HepG2 (cell line): ENCODE data around the gene CLCA1. TPM values are rescaled to one million over a fixed set of nuclear protein-coding genes. Genes with fewer than 3 reads are reported as not detected.

Experiments
- ATAC-seq: fragments of 200-7000 bp; cut with Tn5 transposase; 3 replicates; pipeline ENCODE4 v1.9.1; 2020; ENCODE audit warnings: mild to moderate bottlenecking, moderate library complexity
- BruUV-seq: library from RNA; stranded (reverse); fragments of 400-500 nt; replicated peaks from 2 replicates; lab custom pipeline; 2021; lab: Mats Ljungman, UMichigan
- CTCF ChIA-PET: fragments of 300-600 bp; formaldehyde crosslinking; extraction: SDS; loops from one replicate; lab custom pipeline; 2021; ENCODE audit warnings: low total read pairs, inconsistent platforms, low intra/inter-chr PET ratio; lab: Yijun Ruan, JAX
- POLR2A ChIA-PET: fragments of 350-600 bp; sonication (Branson Sonifier 250); formaldehyde crosslinking; loops from one replicate; lab custom pipeline; 2020; ENCODE audit warnings: antibody characterized with exemption, inconsistent platforms; lab: Yijun Ruan, JAX
- DNase-seq: peaks from one replicate; pipeline ENCODE4 v3.0.0-alpha.2; 2015; ENCODE audit warnings: low spot score
- FAIRE-seq: peaks from 3 replicates; lab custom pipeline; 2011; peaks lifted over from hg19 to GRCh38; lab: Jason Lieb, UNC
- H2AFZ ChIP-seq: one replicate; pipeline ENCODE4 v1.6.1; 2011; ENCODE audit warnings: low read length, inconsistent platforms
- H3K27ac ChIP-seq: fragments of 300-600 bp; 3 replicates; pipeline ENCODE4 v1.8.0; 2011; ENCODE audit warnings: mixed run types, mild to moderate bottlenecking, mixed read lengths, low read length, inconsistent platforms; ENCODE audit not compliant: insufficient read depth; ENCODE audit errors: extremely low read length
- H3K27me3 ChIP-seq, 2 experiments: fragments of 200-600 bp in 1 of 2; 2 replicates in 1 of 2; 3 replicates in 1 of 2; pipeline versions ENCODE4 v1.6.0 to v1.8.0; 2011; ENCODE audit warnings: low read length in 2 of 2, mild to moderate bottlenecking in 2 of 2, moderate library complexity in 2 of 2, inconsistent platforms in 1 of 2; ENCODE audit not compliant: insufficient read depth in 2 of 2, control insufficient read depth in 1 of 2
- H3K36me3 ChIP-seq, 2 experiments: fragments of 200-600 bp in 1 of 2; replicated peaks in 1 of 2; 2 replicates in 1 of 2; 3 replicates in 1 of 2; pipeline versions ENCODE4 v1.5.1 to v1.8.0; 2011; ENCODE audit warnings: low read length in 2 of 2, inconsistent platforms in 1 of 2; ENCODE audit not compliant: insufficient read depth in 2 of 2, control insufficient read depth in 1 of 2
- H3K4me1 ChIP-seq: 2 replicates; pipeline ENCODE4 v1.5.1; 2012; ENCODE audit warnings: low read length, inconsistent platforms; ENCODE audit not compliant: insufficient read depth
- H3K4me2 ChIP-seq: 2 replicates; pipeline ENCODE4 v1.6.0; 2011; ENCODE audit warnings: low read depth, low read length, inconsistent platforms
- H3K4me3 ChIP-seq, 3 experiments: fragments of 200-600 bp in 1 of 3; sonication (generic), shearing (Covaris generic) in 1 of 3; replicated peaks in 1 of 3; 2 replicates each; pipeline ENCODE4 v1.5.1; 2011 to 2016; ENCODE audit warnings: low read length in 3 of 3, inconsistent platforms in 2 of 3, low read depth in 2 of 3, mild to moderate bottlenecking in 2 of 3, control low read depth in 1 of 3, mixed read lengths in 1 of 3; ENCODE audit not compliant: insufficient read depth in 1 of 3
- H3K79me2 ChIP-seq: one replicate; pipeline ENCODE4 v1.6.1; 2011; ENCODE audit warnings: low read length, inconsistent platforms; ENCODE audit not compliant: insufficient read depth
- H3K9ac ChIP-seq: 2 replicates; pipeline ENCODE4 v1.6.0; 2011; ENCODE audit warnings: mild to moderate bottlenecking, low read depth, low read length, inconsistent platforms; ENCODE audit not compliant: insufficient read depth
- H3K9me3 ChIP-seq: 2 replicates; pipeline ENCODE4 v1.5.1; 2012; ENCODE audit warnings: mild to moderate bottlenecking, low read length
- H4K20me1 ChIP-seq: 2 replicates; pipeline ENCODE4 v1.6.0; 2011; ENCODE audit warnings: inconsistent platforms, mild to moderate bottlenecking, low read length, moderate library complexity; ENCODE audit not compliant: insufficient read depth
- AHR ChIP-seq: IDR thresholded peaks from 2 replicates; pipeline ENCODE4 v1.6.1; 2018; ENCODE audit warnings: missing genetic modification reagents, missing compliant biosample characterization
- ATF7 ChIP-seq, 2 experiments: fragments of 450-650 bp in 1 of 2; sonication (generic) in 1 of 2; formaldehyde crosslinking in 1 of 2; IDR thresholded peaks; 2 replicates each; pipeline versions ENCODE4 v1.4.0 to v1.6.1; 2016 to 2020; ENCODE audit warnings: antibody characterized with exemption in 1 of 2, mild to moderate bottlenecking in 1 of 2, missing genetic modification reagents in 1 of 2
- CREB1 ChIP-seq, 2 experiments: fragments of 450-650 bp in 1 of 2; IDR thresholded peaks; 2 replicates each; pipeline ENCODE4 v1.6.1; 2016 to 2017; ENCODE audit warnings: control low read depth in 1 of 2, mild to moderate bottlenecking in 1 of 2, missing compliant biosample characterization in 1 of 2, missing genetic modification characterization in 1 of 2
- HMGA1 ChIP-seq: sonication (generic); formaldehyde crosslinking; conservative IDR thresholded peaks from 2 replicates; pipeline ENCODE4 v1.4.0; 2020; ENCODE audit warnings: missing genetic modification reagents
- MTF2 ChIP-seq: sonication (generic); formaldehyde crosslinking; IDR thresholded peaks from 2 replicates; pipeline ENCODE4 v1.5.0; 2020; ENCODE audit warnings: missing genetic modification reagents, borderline replicate concordance
- PCBP1 ChIP-seq: fragments of 200-400 bp; formaldehyde crosslinking; IDR thresholded peaks from 2 replicates; pipeline ENCODE4 v1.6.1; 2017; ENCODE audit warnings: mild to moderate bottlenecking, low read depth, low read length, borderline replicate concordance
- SETDB1 ChIP-seq: sonication (generic); formaldehyde crosslinking; IDR thresholded peaks from 2 replicates; pipeline ENCODE4 v1.5.1; 2020; ENCODE audit warnings: missing genetic modification reagents, mild to moderate bottlenecking, borderline replicate concordance
- TARDBP ChIP-seq: sonication (generic); formaldehyde crosslinking; IDR thresholded peaks from 2 replicates; pipeline ENCODE4 v1.8.0; 2022; ENCODE audit warnings: mild to moderate bottlenecking, missing genetic modification reagents
- YY1 ChIP-seq: IDR thresholded peaks from 2 replicates; pipeline ENCODE4 v1.6.1; 2011; ENCODE audit warnings: low read length, low read depth, moderate library complexity, mild to moderate bottlenecking; ENCODE audit not compliant: insufficient read depth, insufficient replicate concordance
- ZBTB21 ChIP-seq: sonication (generic); formaldehyde crosslinking; IDR thresholded peaks from 2 replicates; pipeline ENCODE4 v1.4.0; 2020; ENCODE audit warnings: missing genetic modification reagents
- ZBTB33 ChIP-seq: sonication (generic); formaldehyde crosslinking; IDR thresholded peaks from 2 replicates; pipeline ENCODE4 v1.4.0; 2020; ENCODE audit warnings: missing genetic modification reagents
- ZNF724P ChIP-seq: sonication (generic); formaldehyde crosslinking; IDR thresholded peaks from 2 replicates; pipeline ENCODE4 v1.8.0; 2022; ENCODE audit warnings: missing genetic modification reagents, borderline replicate concordance
- ZNF879 ChIP-seq: sonication (generic); formaldehyde crosslinking; IDR thresholded peaks from 2 replicates; pipeline ENCODE4 v1.8.1; 2023; ENCODE audit warnings: missing genetic modification reagents
- ZSCAN21 ChIP-seq: sonication (generic); formaldehyde crosslinking; IDR thresholded peaks from 2 replicates; pipeline ENCODE4 v1.8.0; 2022; ENCODE audit warnings: mild to moderate bottlenecking, missing genetic modification reagents, moderate library complexity, borderline replicate concordance
- WGBS: methylation state at CpG from one replicate; pipeline ENCODE4 v1.1.6; 2017; ENCODE audit warnings: low lambda C conversion rate; 5-methylcytosine and 5-hydroxymethylcytosine counted together
- in situ Hi-C: cut with HindIII; loops from 2 replicates; pipeline ENCODE4 v1.10.0; 2017; ENCODE audit warnings: low pct_unique_long_range_greater_than_20kb; ENCODE audit not compliant: extremely low pct_ligation_motif_present
- intact Hi-C: fragments of 100-400 bp; cut with micrococcal nuclease; formaldehyde crosslinking; loops from one replicate; pipeline ENCODE4 v1.10.0; 2022; ENCODE audit not compliant: unreplicated experiment
- polyA plus RNA-seq, 8 experiments: library from polyadenylated mRNA; depleted of rRNA in 3 of 8; stranded (reverse) in 7 of 8; unstranded in 1 of 8; fragments of >200 nt; fragmentation: Illumina TruSeq in 4 of 8; extraction: Trizol in 4 of 8; gene quantifications; 2 replicates each; pipeline versions ENCODE4 v1.2.1 to v1.2.3, GENCODE V29; 2011 to 2016; ENCODE audit warnings: low read depth in 4 of 8, missing spikeins in 1 of 8, mixed read lengths in 1 of 8; ENCODE audit not compliant: insufficient read depth in 1 of 8
- total RNA-seq, 5 experiments: library from RNA; depleted of rRNA; stranded (reverse); fragments of >200 nt; fragmentation: Illumina TruSeq; extraction: Trizol; gene quantifications; 2 replicates each; pipeline ENCODE4 v1.2.3, GENCODE V29; 2016; ENCODE audit warnings: low read depth in 1 of 5
- TF ChIP-seq, protein P1 (sequence below): sonication (generic); formaldehyde crosslinking; IDR thresholded peaks from 2 replicates; pipeline ENCODE4 v1.4.0; 2020; ENCODE audit warnings: mild to moderate bottlenecking, missing genetic modification reagents

Gene CLCA1
- total and polyA plus RNA-seq, 2 of the 13 experiments (the other 11 are each of a cell fraction or from before 2014, with no cell fraction given), result not detected

DNA sequence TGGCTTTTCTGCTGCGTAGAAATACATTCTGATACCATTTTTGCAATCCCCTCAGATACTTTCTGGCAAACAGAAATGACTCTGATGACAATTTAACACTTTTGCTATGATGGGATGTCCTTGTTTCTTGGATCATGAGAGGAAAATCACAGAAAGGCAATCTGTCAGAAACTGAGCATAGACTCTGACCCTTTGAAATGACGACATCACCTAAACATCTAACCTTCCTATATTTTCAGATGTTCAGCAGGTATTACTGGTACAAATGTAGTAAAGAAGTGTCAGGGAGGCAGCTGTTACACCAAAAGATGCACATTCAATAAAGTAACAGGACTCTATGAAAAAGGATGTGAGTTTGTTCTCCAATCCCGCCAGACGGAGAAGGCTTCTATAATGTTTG, 13.2 kb downstream of the CLCA1 start:
- in situ Hi-C loops (no loop called here), intact Hi-C loops (no loop called here)
- Histone ChIP-seq H4K20me1 (no peaks in the 10 kb centered on the region), H3K4me2 (no peak overlapping the region), H3K27ac (no peak overlapping the region), H3K4me1 (no peaks in the 10 kb centered on the region), H2AFZ (no peak overlapping the region), H3K9ac (no peak overlapping the region), H3K27me3 (no peaks in the 10 kb centered on the region), H3K9me3 (no peaks in the 10 kb centered on the region), H3K4me3 (no peak overlapping the region), H3K36me3 (no peaks in the 10 kb centered on the region), H3K79me2 (no peaks in the 10 kb centered on the region)
- no peak for FAIRE-seq
- TF ChIP-seq HMGA1 (CRISPR knock-in tag) (no peak), ATF7 (IDR thresholded peaks at IDR 0.05) (peak; percentile 55), ATF7 (CRISPR knock-in tag; IDR thresholded peaks at IDR 0.05) (no peak), CREB1 (IDR thresholded peaks at IDR 0.05) (peak; percentile 48; the same call in 1 of the 2 replicates), CREB1 (CRISPR knock-in tag; IDR thresholded peaks at IDR 0.05) (no peak), ZNF724P (CRISPR knock-in tag) (no peak), ZNF879 (no peak)
- DNase-seq, result no peak
- CTCF ChIA-PET, result no interaction called here
- no peak for ATAC-seq
- BruUV-seq, result no TSS peak
- POLR2A ChIA-PET, result no interaction called here
- 1% methylated on average over 4 of the region's 4 CpGs for WGBS

DNA sequence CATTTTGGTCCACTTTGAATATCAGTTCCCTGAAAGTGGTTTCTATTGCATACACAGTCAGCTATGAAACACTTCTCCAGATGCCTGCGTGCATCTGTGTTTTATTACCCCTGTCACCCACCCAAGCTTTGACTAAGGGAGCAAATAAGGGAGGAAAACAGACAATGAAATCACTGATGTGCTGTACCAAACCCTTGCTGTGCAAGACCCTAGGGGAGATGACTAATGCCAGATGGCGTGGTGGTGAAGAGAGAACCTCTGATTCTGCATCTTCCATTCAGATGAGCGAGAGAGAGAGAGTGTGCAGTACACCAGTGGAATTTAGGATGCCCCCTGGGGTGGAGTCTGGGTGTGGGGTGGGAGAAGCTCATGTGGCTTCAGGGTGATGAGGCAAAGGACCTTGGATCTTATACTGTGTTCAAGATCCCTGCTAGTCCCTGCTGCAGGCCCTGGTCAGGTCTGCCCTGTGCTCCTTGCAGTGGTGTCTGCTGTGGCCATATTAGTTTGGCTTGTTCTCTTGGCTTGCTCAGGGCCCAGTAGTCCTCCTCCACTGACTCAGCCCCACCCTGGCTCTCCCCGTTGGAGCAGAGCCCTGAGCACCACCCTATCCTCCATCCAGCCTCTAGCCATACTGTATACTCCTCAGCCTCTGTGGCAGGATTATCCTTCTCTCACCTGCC, 18.5 kb downstream of the CLCA1 start:
- TF ChIP-seq MTF2 (CRISPR knock-in tag) (no peak), AHR (no peak), ZBTB33 (CRISPR knock-in tag) (no peak), TARDBP (CRISPR knock-in tag) (no peak), ZSCAN21 (CRISPR knock-in tag) (no peak), YY1 (no peak), PCBP1 (no peak), ZBTB21 (CRISPR knock-in tag) (no peak), SETDB1 (no peak)
- TF ChIP-seq, protein P1, sequence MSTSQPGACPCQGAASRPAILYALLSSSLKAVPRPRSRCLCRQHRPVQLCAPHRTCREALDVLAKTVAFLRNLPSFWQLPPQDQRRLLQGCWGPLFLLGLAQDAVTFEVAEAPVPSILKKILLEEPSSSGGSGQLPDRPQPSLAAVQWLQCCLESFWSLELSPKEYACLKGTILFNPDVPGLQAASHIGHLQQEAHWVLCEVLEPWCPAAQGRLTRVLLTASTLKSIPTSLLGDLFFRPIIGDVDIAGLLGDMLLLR (CRISPR knock-in tag), result no peak
- no peak overlapping the region for H2AFZ ChIP-seq
- no peak overlapping the region for H3K9ac ChIP-seq
- no peak for DNase-seq
- BruUV-seq, result no TSS peak
- no peaks in the 10 kb centered on the region for H3K9me3 ChIP-seq
- 2% methylated on average over 4 of the region's 4 CpGs for WGBS
- ChIA-PET POLR2A (no interaction called here), CTCF (no interaction called here)
- in situ Hi-C loops, result no loop called here
- no peaks in the 10 kb centered on the region for H3K79me2 ChIP-seq
- H3K36me3 ChIP-seq, result no peaks in the 10 kb centered on the region
- 0 out of 5 replicates have a peak, but pooled peaks cover 0 to 6% of the 10 kb centered on the region in 2 experiments for H3K27me3 ChIP-seq
- H3K4me1 ChIP-seq, result no peaks in the 10 kb centered on the region
- no peak overlapping the region for H3K27ac ChIP-seq
- ATAC-seq, result no peak
- FAIRE-seq, result no peak
- intact Hi-C loops, result no loop called here
- no peak overlapping the region for H3K4me3 ChIP-seq
- no peak overlapping the region for H3K4me2 ChIP-seq
- H4K20me1 ChIP-seq, result no peaks in the 10 kb centered on the region
